ACC112 (cell line): ENCODE data around the gene DDX20.
A peak's percentile ranks its signal among the peaks of the same experiment; 100 is the strongest.
"Not testable (repeated sequence)": the region's sequence is repeated elsewhere in the genome, so short reads cannot be mapped to it uniquely, and the experiment has no call there.

ENCODE experiments used
- H2AFZ ChIP-seq: fragments of 200-600 bp; sonication (generic); one replicate; pipeline ENCODE4 v1.6.0; 2017; ENCODE audit warnings: antibody characterized with exemption, low read length; ENCODE audit not compliant: unreplicated experiment
- H3K27ac ChIP-seq: fragments of 200-600 bp; sonication (generic); 2 replicates; pipeline ENCODE4 v1.5.1; 2014; ENCODE audit warnings: low read depth, mild to moderate bottlenecking, antibody characterized with exemption, low read length, moderate library complexity
- H3K27me3 ChIP-seq: fragments of 200-600 bp; sonication (generic); 2 replicates; pipeline ENCODE4 v1.6.1; 2014; ENCODE audit warnings: mild to moderate bottlenecking, antibody characterized with exemption, low read length, moderate library complexity, mixed read lengths; ENCODE audit not compliant: insufficient read depth
- H3K36me3 ChIP-seq: fragments of 200-600 bp; sonication (generic); 2 replicates; pipeline ENCODE4 v1.6.1; 2016; ENCODE audit warnings: mild to moderate bottlenecking, antibody characterized with exemption, low read length, moderate library complexity, mixed read lengths; ENCODE audit not compliant: insufficient read depth
- H3K4me1 ChIP-seq: fragments of 200-600 bp; sonication (generic); one replicate; pipeline ENCODE4 v1.6.1; 2016; ENCODE audit warnings: low read length, mixed read lengths; ENCODE audit not compliant: insufficient read depth, unreplicated experiment, control insufficient read depth
- H3K4me3 ChIP-seq: fragments of 200-600 bp; sonication (generic); 2 replicates; pipeline ENCODE4 v1.5.1; 2014; ENCODE audit warnings: mild to moderate bottlenecking, low read depth, low read length
- H3K79me2 ChIP-seq: fragments of 200-600 bp; sonication (generic); one replicate; pipeline ENCODE4 v1.6.0; 2016; ENCODE audit warnings: low read length; ENCODE audit not compliant: control insufficient read depth, unreplicated experiment, insufficient read depth

Gene DDX20

DNA sequence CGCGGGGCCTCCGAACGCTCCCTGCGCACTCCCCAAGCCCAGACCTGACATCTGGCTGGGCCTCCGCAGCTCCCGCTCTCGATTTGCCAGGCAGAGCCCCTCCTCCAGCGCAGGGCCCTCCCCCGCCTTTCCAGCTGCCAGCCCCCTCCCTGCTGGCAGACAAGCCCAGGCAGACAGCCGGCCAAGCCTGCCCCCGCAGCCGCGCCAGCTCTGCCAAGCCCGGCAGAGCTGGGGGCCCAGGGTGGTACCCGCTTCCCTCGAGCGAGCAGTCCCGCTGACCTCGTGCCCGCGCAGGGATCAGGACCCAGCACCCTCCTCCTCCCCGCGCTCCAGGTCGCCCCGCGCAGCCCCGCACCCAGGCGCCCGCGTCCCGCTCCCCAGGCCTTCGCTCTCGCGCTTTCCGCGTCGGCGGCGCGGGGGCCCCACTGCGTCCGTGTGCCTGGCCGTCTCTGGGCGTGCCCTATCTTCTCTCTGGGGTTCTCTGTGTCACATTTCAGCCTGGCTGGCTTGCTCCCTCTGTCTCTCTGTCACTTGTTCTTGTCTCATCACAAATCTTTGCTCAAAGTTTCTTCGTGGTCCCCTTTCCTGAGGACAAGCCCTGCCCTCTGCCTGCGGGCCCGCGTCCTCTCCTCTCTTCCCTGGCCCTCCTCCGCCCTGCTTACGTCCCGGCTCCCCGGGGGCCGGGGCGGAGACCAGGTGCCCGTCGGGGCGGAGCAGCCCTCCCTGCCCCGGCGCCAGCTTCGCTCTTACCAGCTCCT is 17.1 kb upstream of the DDX20 start:
- Histone ChIP-seq H3K27me3 (no peaks in the 10 kb centered on the region), H3K4me1 (peaks cover 67% of the 10 kb centered on the region), H3K4me3 (peak overlapping the region; percentile 84), H3K36me3 (no peaks in the 10 kb centered on the region), H3K79me2 (peaks cover 16% of the 10 kb centered on the region), H2AFZ (peak overlapping the region; percentile 53), H3K27ac (peak overlapping the region; percentile 85)

DNA sequence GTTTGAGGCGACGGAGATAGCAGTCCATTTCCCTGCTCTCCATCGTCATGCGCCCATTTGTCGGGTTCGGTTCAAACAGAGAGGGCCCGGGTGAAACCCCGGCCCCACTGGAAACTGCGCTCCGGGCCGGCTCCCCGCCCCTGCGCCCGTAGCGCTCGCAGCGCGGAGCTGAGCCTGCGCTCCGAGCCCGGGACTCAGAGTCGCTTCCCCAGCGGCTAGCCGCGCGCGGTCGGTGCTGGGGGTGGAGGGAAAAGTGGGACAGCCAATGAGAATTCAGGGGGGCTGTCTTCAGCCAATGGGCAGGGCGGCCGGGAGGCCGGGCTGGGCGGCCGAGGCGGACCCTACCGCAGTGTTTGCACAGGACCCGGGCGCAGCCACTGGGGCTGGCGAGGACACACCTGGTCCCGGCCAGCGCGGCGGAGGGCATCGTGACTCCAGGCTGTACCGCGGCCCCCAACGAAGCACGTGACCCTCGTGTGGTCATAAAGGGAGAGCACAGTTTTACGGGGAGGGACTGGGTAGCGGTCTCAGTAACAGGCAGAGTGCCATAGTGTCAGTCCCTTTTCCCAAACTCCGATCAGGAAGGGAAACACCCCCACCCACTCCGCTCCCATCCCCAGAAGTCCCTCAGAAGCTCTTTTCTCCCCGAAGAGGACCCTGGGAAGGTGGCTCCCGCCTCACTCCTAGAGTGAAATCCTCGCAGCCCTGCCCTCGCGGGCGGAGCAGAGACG is 16.3 kb upstream of the DDX20 start, which contains the start of gene INKA2:
Gene INKA2 (minus strand): TSS at position 202 of the 731 bp plus-strand sequence. CDS start 153 bp downstream, at position 49.
- H3K36me3 ChIP-seq, result no peaks in the 10 kb centered on the region
- peak within 1 kb of the TSS; percentile 85 for H3K27ac ChIP-seq
- peaks cover 67% of the 10 kb centered on the region for H3K4me1 ChIP-seq
- H3K4me3 ChIP-seq, result peak within 1 kb of the TSS; percentile 84
- H3K27me3 ChIP-seq, result no peaks in the 10 kb centered on the region
- H2AFZ ChIP-seq, result peak within 1 kb of the TSS; percentile 53
- H3K79me2 ChIP-seq, result peaks cover 16% of the 10 kb centered on the region

- Histone ChIP-seq H2AFZ (peak overlapping the region; percentile 53), H3K27me3 (no peaks in the 10 kb centered on the region), H3K4me3 (peak overlapping the region; percentile 84), H3K4me1 (peaks cover 60% of the 10 kb centered on the region), H3K36me3 (no peaks in the 10 kb centered on the region), H3K79me2 (peaks cover 16% of the 10 kb centered on the region), H3K27ac (peak overlapping the region; percentile 85)
Measured at GRCh38 chr1:111739925-111740765, 15.6 kb upstream of the DDX20 start.

- not testable (repeated sequence) for H3K79me2 ChIP-seq, H3K4me3 ChIP-seq, H2AFZ ChIP-seq, H3K36me3 ChIP-seq, H3K27me3 ChIP-seq
- peaks cover 52% of the 10 kb centered on the region for H3K4me1 ChIP-seq
- peak overlapping the region; percentile 97 for H3K27ac ChIP-seq
Measured at GRCh38 chr1:111742292-111742691, 13.4 kb upstream of the DDX20 start.

- peaks cover under 1% of the 10 kb centered on the region for H3K79me2 ChIP-seq
- H3K4me3 ChIP-seq, result peak overlapping the region; percentile 25; the same call in 1 of the 2 replicates
- peaks cover 45% of the 10 kb centered on the region for H3K4me1 ChIP-seq
- no peaks in the 10 kb centered on the region for H3K27me3 ChIP-seq
- peak overlapping the region; percentile 97 for H3K27ac ChIP-seq
- H2AFZ ChIP-seq, result no peak overlapping the region
- no peaks in the 10 kb centered on the region for H3K36me3 ChIP-seq
Measured at GRCh38 chr1:111742938-111743549, 12.7 kb upstream of the DDX20 start.

DNA sequence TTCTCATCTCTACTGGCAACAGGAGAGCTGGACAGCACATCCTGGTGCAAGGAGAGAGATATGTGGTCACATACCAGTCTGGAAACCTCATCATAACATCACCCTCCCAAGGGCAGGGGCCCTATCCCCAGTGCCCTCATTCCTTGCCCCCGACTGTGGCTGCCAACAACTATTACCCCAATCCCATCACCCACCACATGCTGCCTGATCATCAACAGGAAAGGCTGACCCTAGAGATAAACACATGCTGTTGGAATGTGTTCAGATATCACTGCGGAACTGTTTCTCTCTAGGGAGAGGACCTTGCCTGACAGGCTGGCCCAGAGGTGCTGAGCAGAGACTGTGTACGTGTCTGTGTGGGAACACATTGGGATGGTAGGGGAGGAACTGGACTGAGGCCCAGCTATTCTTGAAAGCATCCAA is 12.0 kb upstream of the DDX20 start:
- Histone ChIP-seq H3K4me3 (peak overlapping the region; percentile 25; the same call in 1 of the 2 replicates), H3K79me2 (no peaks in the 10 kb centered on the region), H3K4me1 (peaks cover 45% of the 10 kb centered on the region), H3K36me3 (no peaks in the 10 kb centered on the region), H2AFZ (no peak overlapping the region), H3K27me3 (no peaks in the 10 kb centered on the region), H3K27ac (peak overlapping the region; percentile 97)

DNA sequence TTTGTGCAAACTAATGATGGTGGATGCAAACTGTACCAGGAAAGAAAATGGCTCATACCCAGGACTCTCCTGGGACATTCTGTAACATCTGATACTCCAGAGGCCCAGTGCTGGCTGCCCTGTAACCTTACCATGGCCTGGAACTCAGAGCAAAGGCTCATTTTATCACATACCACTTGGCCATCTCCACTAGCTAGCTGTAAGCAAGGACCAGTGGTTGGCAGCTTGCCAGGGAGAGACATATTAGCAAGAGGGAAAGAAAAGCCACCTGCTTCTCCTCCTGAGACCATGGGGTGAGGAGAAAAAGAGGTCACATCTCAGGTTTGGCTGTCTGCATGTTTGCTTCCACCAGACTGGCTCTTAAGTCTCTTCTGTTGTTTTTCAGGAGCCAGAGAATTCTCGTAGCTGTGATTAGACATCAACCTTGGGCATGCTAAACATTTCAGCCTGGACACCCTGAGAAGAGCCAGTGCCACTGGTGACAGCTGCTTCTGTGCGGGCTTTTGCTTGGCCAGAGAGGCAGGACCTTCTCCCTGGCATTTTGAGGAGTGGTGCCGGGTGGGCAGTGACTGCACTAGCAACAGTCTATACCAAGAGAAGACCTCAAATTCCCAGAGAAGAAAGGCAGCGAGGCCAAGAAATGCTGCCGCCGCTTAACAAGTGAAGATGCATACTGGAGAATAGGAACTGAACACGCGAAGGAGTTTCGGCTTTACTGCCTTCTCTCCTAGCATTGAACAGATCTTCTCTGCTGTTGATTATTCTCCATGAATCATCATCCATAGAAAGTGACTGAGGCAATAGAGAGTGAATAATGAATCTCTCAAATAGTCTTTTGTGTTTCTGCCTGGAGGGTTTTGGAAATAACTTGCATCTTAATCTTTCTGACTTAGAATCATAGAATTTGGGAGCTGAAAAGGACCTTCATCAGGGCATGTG is 9.8 kb upstream of the DDX20 start:
- peak overlapping the region; percentile 46 for H3K27ac ChIP-seq
- H3K27me3 ChIP-seq, result no peaks in the 10 kb centered on the region
- H3K79me2 ChIP-seq, result no peaks in the 10 kb centered on the region
- H3K36me3 ChIP-seq, result no peaks in the 10 kb centered on the region
- peaks cover 45% of the 10 kb centered on the region for H3K4me1 ChIP-seq
- no peak overlapping the region for H3K4me3 ChIP-seq
- no peak overlapping the region for H2AFZ ChIP-seq

DNA sequence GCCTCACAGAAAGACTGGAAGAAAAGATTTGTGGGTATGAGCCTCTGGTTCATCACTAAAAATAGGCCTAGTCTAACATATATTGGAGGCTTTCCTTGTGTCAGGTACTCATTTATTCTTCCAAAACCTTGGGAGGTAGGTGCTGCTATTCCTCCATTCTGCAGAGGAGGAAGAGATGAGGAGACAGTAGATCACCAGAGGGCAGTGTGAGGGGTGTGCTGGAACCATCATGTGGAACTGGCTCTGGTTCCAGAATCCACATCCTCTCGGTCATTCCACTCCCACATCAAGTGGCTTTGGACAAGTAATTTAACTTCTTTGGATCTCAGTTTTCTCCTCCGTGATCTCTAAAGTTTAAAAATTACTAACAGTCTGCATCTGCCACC is 9.1 kb upstream of the DDX20 start:
- Histone ChIP-seq H3K79me2 (no peaks in the 10 kb centered on the region), H2AFZ (no peak overlapping the region), H3K4me1 (peaks cover 41% of the 10 kb centered on the region), H3K4me3 (no peak overlapping the region), H3K27ac (peak overlapping the region; percentile 46), H3K27me3 (no peaks in the 10 kb centered on the region), H3K36me3 (no peaks in the 10 kb centered on the region)

DNA sequence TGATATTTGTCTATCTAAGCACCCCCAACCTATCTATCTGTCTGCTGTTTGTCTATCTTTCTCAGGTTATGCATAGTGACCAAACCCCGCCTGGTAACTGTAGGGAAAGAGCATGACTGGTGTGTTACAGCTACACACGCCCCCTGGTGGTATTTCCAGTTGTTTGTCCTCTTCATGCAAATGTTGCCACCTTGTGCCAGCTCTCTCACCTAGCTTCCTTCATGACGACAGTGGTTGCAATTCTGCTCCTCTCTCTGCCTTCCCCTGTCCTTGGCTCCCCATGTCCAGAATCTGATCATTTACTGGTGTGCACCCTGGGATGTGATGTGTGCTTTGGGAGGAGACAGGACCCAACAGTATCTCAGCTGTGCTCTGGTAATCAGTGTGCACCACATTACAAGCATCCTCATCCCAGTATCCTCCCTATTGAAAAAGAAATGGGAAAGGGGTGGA is 8.4 kb upstream of the DDX20 start:
- peaks cover 34% of the 10 kb centered on the region for H3K4me1 ChIP-seq
- no peaks in the 10 kb centered on the region for H3K27me3 ChIP-seq
- no peaks in the 10 kb centered on the region for H3K36me3 ChIP-seq
- H3K4me3 ChIP-seq, result no peak overlapping the region
- no peak overlapping the region for H3K27ac ChIP-seq
- no peak overlapping the region for H2AFZ ChIP-seq
- H3K79me2 ChIP-seq, result no peaks in the 10 kb centered on the region
